Vagina (tissue), 2 donors: Measurements from ENCODE around the gene NR1H2. TPM values are rescaled to one million over a fixed set of nuclear protein-coding genes. Genes with fewer than 3 reads are reported as not detected.

Experiments used
- DNase-seq, 2 donors: peaks; one replicate each; pipeline ENCODE4 v3.0.0-alpha.2; 2017; ENCODE audit errors: extremely low spot score in 2 of 2
- H3K27ac ChIP-seq: fragments of 200-600 bp; sonication (generic); one replicate; pipeline ENCODE4 v1.5.1; 2019
- H3K27me3 ChIP-seq: fragments of 200-600 bp; sonication (generic); one replicate; pipeline ENCODE4 v1.5.1; 2019
- H3K36me3 ChIP-seq, 2 donors: fragments of 200-600 bp; sonication (generic); one replicate each; pipeline ENCODE4 v1.5.1; 2017 to 2019
- H3K4me1 ChIP-seq: fragments of 200-600 bp; sonication (generic); one replicate; pipeline ENCODE4 v1.5.1; 2019
- H3K4me3 ChIP-seq, 2 donors: fragments of 200-600 bp; sonication (generic); 1 replicate in 1 of 2; 2 replicates in 1 of 2; pipeline ENCODE4 v1.5.1; 2016 to 2019
- H3K9me3 ChIP-seq: fragments of 200-600 bp; sonication (generic); one replicate; pipeline ENCODE4 v1.5.1; 2019
- CTCF ChIP-seq, 3 experiments: fragments of 450-650 bp in 2 of 3; fragments of 200-600 bp in 1 of 3; sonication (generic) in 1 of 3; IDR thresholded peaks; one replicate each; pipeline ENCODE4 v1.5.1; 2017 to 2019; ENCODE audit warnings: antibody characterized with exemption in 3 of 3, mild to moderate bottlenecking in 2 of 3, moderate library complexity in 2 of 3
- POLR2A ChIP-seq, 2 donors: fragments of 450-650 bp; IDR thresholded peaks; one replicate each; pipeline ENCODE4 v1.6.1; 2017; ENCODE audit warnings: antibody characterized with exemption in 2 of 2, mild to moderate bottlenecking in 2 of 2, moderate library complexity in 2 of 2
- POLR2AphosphoS5 ChIP-seq, 2 donors: sonication (generic); formaldehyde crosslinking; IDR thresholded peaks; one replicate each; pipeline ENCODE4 v1.9.0; 2017; ENCODE audit warnings: antibody characterized with exemption in 2 of 2, mild to moderate bottlenecking in 2 of 2, low read depth in 1 of 2; ENCODE audit not compliant: insufficient read depth in 1 of 2
- intact Hi-C: fragments of 100-400 bp; cut with DNase I; formaldehyde crosslinking; loops from one replicate; pipeline ENCODE4 v1.15.1; 2023
- total RNA-seq: library from RNA; depleted of rRNA; stranded (reverse); fragments of >200 nt; gene quantifications from one replicate; pipeline ENCODE4 v1.2.3, GENCODE V29; 2016

Gene NR1H2
- total RNA-seq, 1 donor from 2014 or later, result 84.7 TPM

- TF ChIP-seq POLR2AphosphoS5 (IDR thresholded peaks at IDR 0.05; ENCODE audit: insufficient read depth in 1 of 2, low read depth in 1 of 2) (no peak), CTCF (IDR thresholded peaks at IDR 0.05) (no peak), POLR2A (IDR thresholded peaks at IDR 0.05) (no peak)
- no peaks in the 10 kb centered on the region for H3K36me3 ChIP-seq
- no peak overlapping the region for H3K4me3 ChIP-seq
- DNase-seq, result no peak
- peaks cover 6% of the 10 kb centered on the region for H3K4me1 ChIP-seq
- no peaks in the 10 kb centered on the region for H3K27me3 ChIP-seq
- intact Hi-C loops, result no loop called here
- no peak overlapping the region for H3K27ac ChIP-seq
- no peaks in the 10 kb centered on the region for H3K9me3 ChIP-seq
Observed at GRCh38 chr19:50420127-50420526, 43.9 kb downstream of the NR1H2 start.

- Histone ChIP-seq H3K27me3 (no peaks in the 10 kb centered on the region), H3K4me3 (no peak overlapping the region), H3K9me3 (no peaks in the 10 kb centered on the region), H3K27ac (no peak overlapping the region), H3K36me3 (no peaks in the 10 kb centered on the region), H3K4me1 (peaks cover 6% of the 10 kb centered on the region)
- intact Hi-C loops, result no loop called here
- TF ChIP-seq POLR2AphosphoS5 (IDR thresholded peaks at IDR 0.05; ENCODE audit: insufficient read depth in 1 of 2, low read depth in 1 of 2) (no peak), POLR2A (IDR thresholded peaks at IDR 0.05) (no peak), CTCF (IDR thresholded peaks at IDR 0.05) (no peak)
- DNase-seq, result no peak
Observed at GRCh38 chr19:50420808-50421207, 44.6 kb downstream of the NR1H2 start.

- no peaks in the 10 kb centered on the region for H3K27me3 ChIP-seq
- intact Hi-C loops, result no loop called here
Observed at GRCh38 chr19:50422397-50423278, 46.4 kb downstream of the NR1H2 start.

GRCh38 chr19:50423279-50424113 is 47.2 kb downstream of the NR1H2 start:
- Histone ChIP-seq H3K4me1 (peaks cover 5% of the 10 kb centered on the region), H3K36me3 (no peaks in the 10 kb centered on the region), H3K27ac (no peak overlapping the region), H3K9me3 (no peaks in the 10 kb centered on the region), H3K4me3 (no peak overlapping the region), H3K27me3 (no peaks in the 10 kb centered on the region)
- no peak for TF ChIP-seq POLR2AphosphoS5 (IDR thresholded peaks at IDR 0.05; ENCODE audit: insufficient read depth in 1 of 2, low read depth in 1 of 2)
- TF ChIP-seq POLR2A (IDR thresholded peaks at IDR 0.05), result no peak
- TF ChIP-seq CTCF (IDR thresholded peaks at IDR 0.05), result no peak
- no peak for DNase-seq
- intact Hi-C loops, result no loop called here

More at GRCh38 chr19:50422397-50423278, 46.4 kb downstream of the NR1H2 start:
- DNase-seq, result no peak
- Histone ChIP-seq H3K4me1 (peaks cover 6% of the 10 kb centered on the region), H3K4me3 (no peak overlapping the region), H3K27ac (no peak overlapping the region), H3K9me3 (no peaks in the 10 kb centered on the region), H3K36me3 (no peaks in the 10 kb centered on the region)
- TF ChIP-seq CTCF (IDR thresholded peaks at IDR 0.05), result no peak
- TF ChIP-seq POLR2A (IDR thresholded peaks at IDR 0.05), result no peak
- no peak for TF ChIP-seq POLR2AphosphoS5 (IDR thresholded peaks at IDR 0.05; ENCODE audit: insufficient read depth in 1 of 2, low read depth in 1 of 2)
